HL-60/S4 treated with phorbol 12-myristate 13-acetate at 8.2 ng/mL for 4 days and 3 days (cell line): ENCODE results near the gene DACH1.

ENCODE experiments used
- in situ Hi-C: fragments of 300-500 bp; cut with MboI; formaldehyde crosslinking; loops from 2 replicates; pipeline ENCODE4 v1.15.0; 2022; ENCODE audit warnings: low sequenced_read_pairs

The DACH1 gene

GRCh38 chr13:71714802-71715375, 152.1 kb downstream of the DACH1 start:
- in situ Hi-C loops, result no loop called here

GRCh38 chr13:71712988-71713653, 153.9 kb downstream of the DACH1 start:
- in situ Hi-C loops, result no loop called here

GRCh38 chr13:71704656-71705055, 162.3 kb downstream of the DACH1 start:
- in situ Hi-C loops, result no loop called here

GRCh38 chr13:71703138-71703537, 163.9 kb downstream of the DACH1 start:
- in situ Hi-C loops, result no loop called here

GRCh38 chr13:71702253-71702652, 164.8 kb downstream of the DACH1 start:
- in situ Hi-C loops, result no loop called here

GRCh38 chr13:71701741-71702140, 165.3 kb downstream of the DACH1 start:
- in situ Hi-C loops, result no loop called here

- in situ Hi-C loops, result no loop called here
Observed at GRCh38 chr13:71699342-71699741, 167.7 kb downstream of the DACH1 start.

- in situ Hi-C loops, result no loop called here
Observed at GRCh38 chr13:71695662-71696061, 171.3 kb downstream of the DACH1 start.

GRCh38 chr13:71685072-71685471, 181.9 kb downstream of the DACH1 start:
- in situ Hi-C loops, result no loop called here

- in situ Hi-C loops, result no loop called here
Observed at GRCh38 chr13:71681901-71682613, 184.9 kb downstream of the DACH1 start.

- in situ Hi-C loops, result no loop called here
Observed at GRCh38 chr13:71677124-71677523, 189.9 kb downstream of the DACH1 start.

GRCh38 chr13:71672512-71672911, 194.5 kb downstream of the DACH1 start:
- in situ Hi-C loops, result no loop called here

GRCh38 chr13:71663431-71663830, 203.6 kb downstream of the DACH1 start:
- in situ Hi-C loops, result no loop called here

GRCh38 chr13:71661921-71662320, 205.1 kb downstream of the DACH1 start:
- in situ Hi-C loops, result no loop called here

- in situ Hi-C loops, result no loop called here
Observed at GRCh38 chr13:71659404-71659803, 207.6 kb downstream of the DACH1 start.

- in situ Hi-C loops, result no loop called here
Observed at GRCh38 chr13:71645467-71645866, 221.5 kb downstream of the DACH1 start.

GRCh38 chr13:71644579-71644978, 222.4 kb downstream of the DACH1 start:
- in situ Hi-C loops, result no loop called here

- in situ Hi-C loops, result no loop called here
Observed at GRCh38 chr13:71643448-71643860, 223.6 kb downstream of the DACH1 start.

GRCh38 chr13:71638751-71639150, 228.3 kb downstream of the DACH1 start:
- in situ Hi-C loops, result no loop called here

GRCh38 chr13:71634602-71635443, 232.2 kb downstream of the DACH1 start:
- in situ Hi-C loops, result no loop called here

- in situ Hi-C loops, result no loop called here
Observed at GRCh38 chr13:71634182-71634581, 232.8 kb downstream of the DACH1 start.
